Measurements from ENCODE around the gene FAM124B.

Gene FAM124B

DNA sequence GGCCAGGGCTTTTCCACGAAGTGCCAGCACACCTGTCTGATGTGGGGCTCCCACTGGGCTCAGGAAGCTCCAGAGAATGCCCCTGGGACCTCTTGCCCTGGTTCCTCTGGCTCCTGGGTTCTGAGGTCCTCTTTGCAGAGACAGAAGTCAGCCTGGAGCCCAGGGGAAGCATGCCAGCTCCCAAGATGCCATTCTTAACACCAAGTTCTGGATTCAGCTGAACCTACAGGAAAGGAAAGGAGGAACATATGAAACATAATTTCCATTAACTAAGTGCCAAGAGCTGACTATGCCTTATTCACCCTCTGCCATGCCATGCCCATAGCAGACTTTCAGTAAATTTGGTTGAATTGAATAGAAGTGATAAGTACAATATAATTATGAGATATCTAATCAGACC lies 21.9 kb downstream of the FAM124B start:
- Histone ChIP-seq H3K27me3 (ENCODE audit: insufficient read depth, poor library complexity, severe bottlenecking) (no peaks in the 10 kb centered on the region), H3K27ac (replicated peaks) (no peak overlapping the region), H3K4me3 (replicated peaks; ENCODE audit: insufficient read depth, low read length) (no peak overlapping the region)
- DNase-seq (ENCODE audit: low read depth in 1 of 2, low spot score in 1 of 2), result no peak
- TF ChIP-seq GABPA (IDR thresholded peaks at IDR 0.05; ENCODE audit: low read depth) (no peak), SPI1 (IDR thresholded peaks at IDR 0.05; ENCODE audit: borderline replicate concordance, low read depth) (no peak), POLR2AphosphoS5 (IDR thresholded peaks at IDR 0.05; ENCODE audit: low read depth) (no peak)
- TF ChIP-seq, protein P1, sequence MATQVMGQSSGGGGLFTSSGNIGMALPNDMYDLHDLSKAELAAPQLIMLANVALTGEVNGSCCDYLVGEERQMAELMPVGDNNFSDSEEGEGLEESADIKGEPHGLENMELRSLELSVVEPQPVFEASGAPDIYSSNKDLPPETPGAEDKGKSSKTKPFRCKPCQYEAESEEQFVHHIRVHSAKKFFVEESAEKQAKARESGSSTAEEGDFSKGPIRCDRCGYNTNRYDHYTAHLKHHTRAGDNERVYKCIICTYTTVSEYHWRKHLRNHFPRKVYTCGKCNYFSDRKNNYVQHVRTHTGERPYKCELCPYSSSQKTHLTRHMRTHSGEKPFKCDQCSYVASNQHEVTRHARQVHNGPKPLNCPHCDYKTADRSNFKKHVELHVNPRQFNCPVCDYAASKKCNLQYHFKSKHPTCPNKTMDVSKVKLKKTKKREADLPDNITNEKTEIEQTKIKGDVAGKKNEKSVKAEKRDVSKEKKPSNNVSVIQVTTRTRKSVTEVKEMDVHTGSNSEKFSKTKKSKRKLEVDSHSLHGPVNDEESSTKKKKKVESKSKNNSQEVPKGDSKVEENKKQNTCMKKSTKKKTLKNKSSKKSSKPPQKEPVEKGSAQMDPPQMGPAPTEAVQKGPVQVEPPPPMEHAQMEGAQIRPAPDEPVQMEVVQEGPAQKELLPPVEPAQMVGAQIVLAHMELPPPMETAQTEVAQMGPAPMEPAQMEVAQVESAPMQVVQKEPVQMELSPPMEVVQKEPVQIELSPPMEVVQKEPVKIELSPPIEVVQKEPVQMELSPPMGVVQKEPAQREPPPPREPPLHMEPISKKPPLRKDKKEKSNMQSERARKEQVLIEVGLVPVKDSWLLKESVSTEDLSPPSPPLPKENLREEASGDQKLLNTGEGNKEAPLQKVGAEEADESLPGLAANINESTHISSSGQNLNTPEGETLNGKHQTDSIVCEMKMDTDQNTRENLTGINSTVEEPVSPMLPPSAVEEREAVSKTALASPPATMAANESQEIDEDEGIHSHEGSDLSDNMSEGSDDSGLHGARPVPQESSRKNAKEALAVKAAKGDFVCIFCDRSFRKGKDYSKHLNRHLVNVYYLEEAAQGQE (IDR thresholded peaks at IDR 0.05; ENCODE audit: insufficient replicate concordance, low read depth), result no peak

DNA sequence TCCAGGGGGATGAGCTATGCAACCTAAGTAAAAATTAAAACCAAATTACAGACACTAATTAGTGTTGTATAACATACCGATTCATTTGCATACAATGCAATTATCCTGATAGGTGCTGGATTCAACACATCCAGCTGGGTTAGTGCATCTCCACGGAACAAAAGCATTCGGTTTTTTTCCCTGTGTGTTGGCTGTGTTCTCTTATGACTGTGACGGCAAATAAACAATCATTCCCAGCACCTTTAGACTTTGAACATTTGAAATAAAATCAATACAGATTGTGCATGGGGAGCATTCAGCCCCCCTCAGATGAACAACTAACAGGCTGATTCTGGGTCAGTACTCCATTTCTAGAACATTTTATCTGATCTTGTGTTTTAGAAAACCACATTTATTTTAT lies 22.7 kb downstream of the FAM124B start:
- TF ChIP-seq, protein P2, sequence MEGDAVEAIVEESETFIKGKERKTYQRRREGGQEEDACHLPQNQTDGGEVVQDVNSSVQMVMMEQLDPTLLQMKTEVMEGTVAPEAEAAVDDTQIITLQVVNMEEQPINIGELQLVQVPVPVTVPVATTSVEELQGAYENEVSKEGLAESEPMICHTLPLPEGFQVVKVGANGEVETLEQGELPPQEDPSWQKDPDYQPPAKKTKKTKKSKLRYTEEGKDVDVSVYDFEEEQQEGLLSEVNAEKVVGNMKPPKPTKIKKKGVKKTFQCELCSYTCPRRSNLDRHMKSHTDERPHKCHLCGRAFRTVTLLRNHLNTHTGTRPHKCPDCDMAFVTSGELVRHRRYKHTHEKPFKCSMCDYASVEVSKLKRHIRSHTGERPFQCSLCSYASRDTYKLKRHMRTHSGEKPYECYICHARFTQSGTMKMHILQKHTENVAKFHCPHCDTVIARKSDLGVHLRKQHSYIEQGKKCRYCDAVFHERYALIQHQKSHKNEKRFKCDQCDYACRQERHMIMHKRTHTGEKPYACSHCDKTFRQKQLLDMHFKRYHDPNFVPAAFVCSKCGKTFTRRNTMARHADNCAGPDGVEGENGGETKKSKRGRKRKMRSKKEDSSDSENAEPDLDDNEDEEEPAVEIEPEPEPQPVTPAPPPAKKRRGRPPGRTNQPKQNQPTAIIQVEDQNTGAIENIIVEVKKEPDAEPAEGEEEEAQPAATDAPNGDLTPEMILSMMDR (IDR thresholded peaks at IDR 0.05; ENCODE audit: insufficient read depth, low read length), result no peak
- no peak for TF ChIP-seq SPI1 (IDR thresholded peaks at IDR 0.05; ENCODE audit: borderline replicate concordance, low read depth)
- TF ChIP-seq GABPA (IDR thresholded peaks at IDR 0.05; ENCODE audit: low read depth), result no peak
- TF ChIP-seq POLR2AphosphoS5 (IDR thresholded peaks at IDR 0.05; ENCODE audit: low read depth), result no peak
- TF ChIP-seq, protein P1 (IDR thresholded peaks at IDR 0.05; ENCODE audit: insufficient replicate concordance, low read depth), result no peak
- Histone ChIP-seq H3K27me3 (ENCODE audit: insufficient read depth, poor library complexity, severe bottlenecking) (no peaks in the 10 kb centered on the region), H3K4me3 (replicated peaks; ENCODE audit: insufficient read depth, low read length) (no peak overlapping the region), H3K27ac (replicated peaks) (no peak overlapping the region)
- DNase-seq (ENCODE audit: low read depth in 1 of 2, low spot score in 1 of 2), result no peak

GRCh38 chr2:224378701-224379097 lies 23.2 kb downstream of the FAM124B start:
- Histone ChIP-seq H3K27me3 (ENCODE audit: insufficient read depth, poor library complexity, severe bottlenecking) (no peaks in the 10 kb centered on the region), H3K4me3 (replicated peaks; ENCODE audit: insufficient read depth, low read length) (no peak overlapping the region), H3K27ac (replicated peaks) (no peak overlapping the region)
- DNase-seq (ENCODE audit: low read depth in 1 of 2, low spot score in 1 of 2), result no peak
- TF ChIP-seq, protein P2 (IDR thresholded peaks at IDR 0.05; ENCODE audit: insufficient read depth, low read length), result no peak
- no peak for TF ChIP-seq GABPA (IDR thresholded peaks at IDR 0.05; ENCODE audit: low read depth)
- TF ChIP-seq SPI1 (IDR thresholded peaks at IDR 0.05; ENCODE audit: borderline replicate concordance, low read depth), result no peak
- TF ChIP-seq POLR2AphosphoS5 (IDR thresholded peaks at IDR 0.05; ENCODE audit: low read depth), result no peak
- TF ChIP-seq, protein P1 (IDR thresholded peaks at IDR 0.05; ENCODE audit: insufficient replicate concordance, low read depth), result no peak

Data from HL-60 (cell line).